IMR-90 (cell line): ENCODE results near the gene RASGRP3. TPM values are rescaled to one million over a fixed set of nuclear protein-coding genes. Genes with fewer than 3 reads are reported as not detected.
A peak's percentile ranks its signal among the peaks of the same experiment; 100 is the strongest.

ENCODE experiments used
- ATAC-seq: fragments of 200-7000 bp; cut with Tn5 transposase; 2 replicates; pipeline ENCODE4 v1.9.1; 2020; ENCODE audit warnings: low read depth, mild to moderate bottlenecking, moderate library complexity
- BruUV-seq: library from RNA; stranded (reverse); fragments of 400-500 nt; replicated peaks from 2 replicates; lab custom pipeline; 2021; lab: Mats Ljungman, UMichigan
- CTCF ChIA-PET: fragments of 300-600 bp; formaldehyde crosslinking; extraction: SDS; loops from one replicate; lab custom pipeline; 2021; ENCODE audit warnings: antibody characterized with exemption; lab: Yijun Ruan, JAX
- POLR2A ChIA-PET: fragments of 300-600 bp; sonication (Branson Sonifier 250); formaldehyde crosslinking; loops from one replicate; lab custom pipeline; 2022; ENCODE audit warnings: antibody characterized with exemption; ENCODE audit not compliant: unreplicated experiment; lab: Charles Lee
- DNase-seq: peaks from one replicate; pipeline ENCODE4 v3.0.0; 2013
- H2AFZ ChIP-seq: replicated peaks from 2 replicates; pipeline ENCODE3; 2013; ENCODE audit warnings: low read length, mild to moderate bottlenecking; ENCODE audit not compliant: poor library complexity
- H2AK5ac ChIP-seq: 2 replicates; pipeline ENCODE4 v1.6.1; 2013; ENCODE audit warnings: low read depth, low read length, inconsistent platforms
- H2AK9ac ChIP-seq: replicated peaks from 2 replicates; pipeline ENCODE3; 2013; ENCODE audit warnings: mild to moderate bottlenecking, low read depth, low read length, moderate library complexity; ENCODE audit not compliant: poor library complexity
- H2BK120ac ChIP-seq: 2 replicates; pipeline ENCODE4 v1.6.1; 2013; ENCODE audit warnings: low read depth, low read length, inconsistent platforms
- H2BK15ac ChIP-seq: 3 replicates; pipeline ENCODE4 v1.6.1; 2013; ENCODE audit warnings: low read depth, low read length, inconsistent platforms
- H2BK20ac ChIP-seq: 2 replicates; pipeline ENCODE4 v1.6.1; 2013; ENCODE audit warnings: low read depth, mild to moderate bottlenecking, inconsistent platforms, low read length, moderate library complexity
- H2BK5ac ChIP-seq: 2 replicates; pipeline ENCODE4 v1.6.1; 2013; ENCODE audit warnings: mild to moderate bottlenecking, low read depth, low read length, inconsistent platforms; ENCODE audit not compliant: poor library complexity, severe bottlenecking
- H3K14ac ChIP-seq: replicated peaks from 2 replicates; pipeline ENCODE4 v1.6.1; 2013; ENCODE audit warnings: low read depth, low read length, inconsistent platforms
- H3K18ac ChIP-seq: 2 replicates; pipeline ENCODE4 v1.6.1; 2013; ENCODE audit warnings: low read depth, low read length, control low read depth
- H3K23ac ChIP-seq: 2 replicates; pipeline ENCODE4 v1.6.1; 2013; ENCODE audit warnings: low read depth, low read length, inconsistent platforms
- H3K27ac ChIP-seq: 2 replicates; pipeline ENCODE4 v1.5.1; 2013; ENCODE audit warnings: mild to moderate bottlenecking, control low read depth, low read length; ENCODE audit not compliant: insufficient read depth
- H3K27me3 ChIP-seq: 2 replicates; pipeline ENCODE4 v1.6.1; 2013; ENCODE audit warnings: low read length; ENCODE audit not compliant: control insufficient read depth, insufficient read depth
- H3K36me3 ChIP-seq: 2 replicates; pipeline ENCODE4 v1.6.1; 2013; ENCODE audit warnings: low read length, mixed read lengths; ENCODE audit not compliant: control insufficient read depth, insufficient read depth
- H3K4ac ChIP-seq: 2 replicates; pipeline ENCODE4 v1.6.1; 2013; ENCODE audit warnings: low read depth, low read length, inconsistent platforms
- H3K4me1 ChIP-seq: 2 replicates; pipeline ENCODE4 v1.6.1; 2013; ENCODE audit warnings: low read length, mixed read lengths; ENCODE audit not compliant: control insufficient read depth, insufficient read depth
- H3K4me2 ChIP-seq: 2 replicates; pipeline ENCODE4 v1.6.1; 2013; ENCODE audit warnings: low read depth, mild to moderate bottlenecking, control low read depth, low read length, moderate library complexity
- H3K4me3 ChIP-seq: 2 replicates; pipeline ENCODE4 v1.5.1; 2013; ENCODE audit warnings: low read depth, mild to moderate bottlenecking, control low read depth, low read length, moderate library complexity; ENCODE audit not compliant: insufficient read depth
- H3K56ac ChIP-seq: 2 replicates; pipeline ENCODE4 v1.6.1; 2013; ENCODE audit warnings: low read length, inconsistent platforms; ENCODE audit not compliant: insufficient read depth; ENCODE audit errors: extremely low read depth
- H3K79me1 ChIP-seq, 2 experiments: 2 replicates each; pipeline ENCODE4 v1.6.1; 2013; ENCODE audit warnings: low read length in 2 of 2, inconsistent platforms in 1 of 2, low read depth in 1 of 2
- H3K9ac ChIP-seq: 2 replicates; pipeline ENCODE4 v1.6.1; 2013; ENCODE audit warnings: low read depth, low read length, control low read depth
- H3K9me1 ChIP-seq: 2 replicates; pipeline ENCODE4 v1.6.1; 2013; ENCODE audit warnings: low read length, inconsistent platforms; ENCODE audit not compliant: insufficient read depth
- H3K9me3 ChIP-seq: 2 replicates; pipeline ENCODE4 v1.6.1; 2013; ENCODE audit warnings: low read length; ENCODE audit not compliant: control insufficient read depth, insufficient read depth
- H4K20me1 ChIP-seq: 2 replicates; pipeline ENCODE4 v1.6.1; 2013; ENCODE audit warnings: low read length, inconsistent platforms; ENCODE audit not compliant: insufficient read depth
- H4K5ac ChIP-seq: 2 replicates; pipeline ENCODE4 v1.6.1; 2013; ENCODE audit warnings: mild to moderate bottlenecking, low read depth, low read length, control low read depth
- H4K8ac ChIP-seq, 2 experiments: 2 replicates each; pipeline ENCODE4 v1.6.1; 2013; ENCODE audit warnings: low read depth in 2 of 2, low read length in 2 of 2, control low read depth in 1 of 2, inconsistent platforms in 1 of 2
- H4K91ac ChIP-seq: 2 replicates; pipeline ENCODE4 v1.6.1; 2013; ENCODE audit warnings: low read depth, low read length, inconsistent platforms; ENCODE audit not compliant: insufficient read depth
- BHLHE40 ChIP-seq: fragments of 150-350 bp; IDR thresholded peaks from 2 replicates; pipeline ENCODE4 v1.6.1; 2016; ENCODE audit warnings: mild to moderate bottlenecking, low read depth, low read length
- CHD1 ChIP-seq: IDR thresholded peaks from 2 replicates; pipeline ENCODE4 v1.6.1; 2012; ENCODE audit warnings: low read depth, low read length, improper control_type of control experiment
- FOS ChIP-seq: fragments of 150-350 bp; IDR thresholded peaks from 2 replicates; pipeline ENCODE4 v1.6.1; 2016; ENCODE audit warnings: low read depth, low read length
- MAFK ChIP-seq: IDR thresholded peaks from 2 replicates; pipeline ENCODE4 v1.6.1; 2012; ENCODE audit warnings: low read depth, low read length, improper control_type of control experiment
- MAZ ChIP-seq: IDR thresholded peaks from 2 replicates; pipeline ENCODE4 v1.6.1; 2012; ENCODE audit warnings: low read depth, mild to moderate bottlenecking, low read length, improper control_type of control experiment, moderate library complexity, borderline replicate concordance
- NFE2L2 ChIP-seq: fragments of 150-350 bp; IDR thresholded peaks from 2 replicates; pipeline ENCODE4 v1.6.1; 2016; ENCODE audit warnings: low read depth, mild to moderate bottlenecking, low read length
- POLR2A ChIP-seq: IDR thresholded peaks from 2 replicates; pipeline ENCODE4 v1.6.1; 2012; ENCODE audit warnings: mild to moderate bottlenecking, low read depth, low read length
- RCOR1 ChIP-seq: IDR thresholded peaks from 2 replicates; pipeline ENCODE4 v1.6.1; 2012; ENCODE audit warnings: mild to moderate bottlenecking, low read length, improper control_type of control experiment; ENCODE audit not compliant: insufficient replicate concordance
- RFX5 ChIP-seq: IDR thresholded peaks from 2 replicates; pipeline ENCODE4 v1.8.0; 2012; ENCODE audit warnings: low read depth, mild to moderate bottlenecking, low read length, moderate library complexity
- SMC3 ChIP-seq: fragments of 150-350 bp; IDR thresholded peaks from 2 replicates; pipeline ENCODE4 v1.6.1; 2016; ENCODE audit warnings: low read depth, mild to moderate bottlenecking, antibody characterized with exemption, low read length, moderate library complexity
- WGBS, 2 experiments: methylation state at CpG; one replicate each; pipeline versions ENCODE4 v1.1.5 to v1.1.7; 2013; ENCODE audit warnings: missing lambda C conversion rate in 2 of 2; ENCODE audit not compliant: insufficient read length in 1 of 2; ENCODE audit errors: extremely low coverage in 2 of 2; 5-methylcytosine and 5-hydroxymethylcytosine counted together
- dilution Hi-C: fragments of 300-500 bp; cut with HindIII; formaldehyde crosslinking; loops from one replicate; pipeline ENCODE4 v1.14.3; 2018; ENCODE audit warnings: low sequenced_read_pairs; ENCODE audit not compliant: unreplicated experiment
- in situ Hi-C: fragments of 300-500 bp; cut with MboI; formaldehyde crosslinking; loops from 3 replicates; pipeline ENCODE4 v1.14.3; 2019; ENCODE audit warnings: low sequenced_read_pairs, inconsistent platforms, mixed read lengths
- intact Hi-C: fragments of 100-400 bp; cut with micrococcal nuclease; formaldehyde crosslinking; loops from 2 replicates; pipeline ENCODE4 v1.10.0; 2022
- polyA plus RNA-seq, 3 experiments: library from polyadenylated mRNA; depleted of rRNA; stranded (reverse); fragments of >200 nt; gene quantifications; 2 replicates each; pipeline ENCODE4 v1.2.3, GENCODE V29; 2012; ENCODE audit warnings: low replicate concordance in 1 of 3
- total RNA-seq: library from RNA; depleted of rRNA; stranded (reverse); fragments of >200 nt; gene quantifications from 2 replicates; pipeline ENCODE4 v1.2.3, GENCODE V29; 2012
- TF ChIP-seq, protein P1 (sequence below): fragments of 150-350 bp; IDR thresholded peaks from 2 replicates; pipeline ENCODE4 v1.6.1; 2017; ENCODE audit warnings: mild to moderate bottlenecking, antibody characterized with exemption, low read length, low read depth
- TF ChIP-seq, protein P2 (sequence below): conservative IDR thresholded peaks from 2 replicates; pipeline ENCODE4 v1.5.1; 2012; ENCODE audit warnings: mild to moderate bottlenecking, low read depth, low read length, improper control_type of control experiment

Gene RASGRP3
- total and polyA plus RNA-seq, 2 of the 4 experiments (the other 2 are of a cell fraction), result 1.7 to 3.0 TPM

DNA sequence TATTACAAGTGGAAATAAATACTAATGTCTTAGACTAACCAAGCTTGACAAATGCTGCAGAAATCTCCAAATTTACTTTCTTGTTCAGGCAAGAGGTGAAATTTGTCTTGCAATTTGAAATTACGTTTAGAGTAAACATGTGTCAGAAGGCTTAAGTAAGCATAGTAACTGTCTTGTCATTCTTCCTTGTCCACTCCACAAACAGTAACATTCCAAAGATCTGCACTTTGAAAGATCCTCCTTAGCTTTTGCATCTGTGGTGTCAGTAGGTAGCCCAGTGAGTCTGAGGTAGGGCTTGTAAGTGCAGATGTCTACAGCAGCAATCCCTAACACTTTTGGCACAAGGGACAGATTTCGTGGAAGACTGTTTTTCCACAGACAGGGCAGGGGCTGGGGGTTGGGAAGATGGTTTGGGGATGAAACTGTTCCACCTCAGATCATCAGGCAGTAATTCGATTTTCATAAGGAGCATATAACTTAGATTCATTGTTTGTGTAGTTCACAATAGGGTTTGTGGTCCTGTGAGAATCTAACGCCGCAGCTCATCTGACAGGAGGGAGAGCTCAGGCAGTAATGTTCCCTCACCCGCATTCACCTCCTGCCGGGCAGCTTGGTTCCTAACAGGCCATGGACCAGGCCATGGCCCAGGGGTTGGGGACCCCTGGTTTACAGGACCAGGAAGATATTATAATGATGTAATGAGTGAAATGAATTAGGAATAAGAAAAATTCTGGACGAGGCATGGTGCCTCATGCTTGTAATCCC lies 18.6 kb downstream of the RASGRP3 start (continued):
- TF ChIP-seq, protein P1, sequence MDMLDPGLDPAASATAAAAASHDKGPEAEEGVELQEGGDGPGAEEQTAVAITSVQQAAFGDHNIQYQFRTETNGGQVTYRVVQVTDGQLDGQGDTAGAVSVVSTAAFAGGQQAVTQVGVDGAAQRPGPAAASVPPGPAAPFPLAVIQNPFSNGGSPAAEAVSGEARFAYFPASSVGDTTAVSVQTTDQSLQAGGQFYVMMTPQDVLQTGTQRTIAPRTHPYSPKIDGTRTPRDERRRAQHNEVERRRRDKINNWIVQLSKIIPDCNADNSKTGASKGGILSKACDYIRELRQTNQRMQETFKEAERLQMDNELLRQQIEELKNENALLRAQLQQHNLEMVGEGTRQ, result no peak
- TF ChIP-seq MAFK, result no peak

DNA sequence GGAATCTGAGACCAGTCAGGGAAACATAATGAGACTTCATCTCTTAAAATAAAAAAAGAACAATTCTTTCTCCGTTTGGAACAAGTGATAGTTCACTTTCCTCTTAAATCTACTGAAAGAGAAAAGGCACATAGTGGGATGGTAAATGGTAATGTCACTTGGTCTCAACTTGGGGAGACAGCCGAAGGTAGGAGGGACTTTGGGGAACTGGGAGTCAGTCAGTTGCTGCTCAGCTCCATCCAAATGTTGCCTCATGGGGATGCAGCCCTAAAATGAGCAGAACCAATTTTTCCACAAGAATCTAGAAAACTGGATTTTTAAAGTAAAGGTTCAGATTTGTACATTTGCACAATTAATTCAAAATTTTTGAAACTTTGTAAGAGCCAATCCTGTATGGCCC lies 19.2 kb downstream of the RASGRP3 start:
- H2AK9ac ChIP-seq, result no peak overlapping the region
- no peaks in the 10 kb centered on the region for H3K9me3 ChIP-seq
- H3K9ac ChIP-seq, result no peak overlapping the region
- no peaks in the 10 kb centered on the region for H3K27me3 ChIP-seq
- no CpG with 5 or more reads among the region's 2 CpGs for WGBS, 2 experiments
- H3K79me1 ChIP-seq, result no peaks in the 10 kb centered on the region
- ATAC-seq (no peak), DNase-seq (no peak)
- in situ Hi-C loops, result no loop called here
- no peak overlapping the region for H2BK5ac ChIP-seq
- peaks cover 10% of the 10 kb centered on the region for H3K4me1 ChIP-seq
- no peak overlapping the region for H3K27ac ChIP-seq
- H3K4me2 ChIP-seq, result no peak overlapping the region
- no peak overlapping the region for H4K5ac ChIP-seq
- no peaks in the 10 kb centered on the region for H3K9me1 ChIP-seq
- H2AFZ ChIP-seq, result no peak overlapping the region
- POLR2A ChIA-PET, result no interaction called here
- peak overlapping the region; percentile 49; the same call in 1 of the 2 replicates for H4K91ac ChIP-seq
- no peaks in the 10 kb centered on the region for H4K20me1 ChIP-seq
- H3K23ac ChIP-seq, result no peak overlapping the region
- peak overlapping the region; percentile 69; the same call in 1 of the 3 replicates for H2BK15ac ChIP-seq
- peak overlapping the region in 1 of 2 experiments; percentile 6; a peak in 1 of 4 replicates for H4K8ac ChIP-seq
- CTCF ChIA-PET, result no interaction called here
- 0 out of 2 replicates have a peak overlapping the region, but pooled peaks have one; percentile 37 for H3K18ac ChIP-seq
- H2BK20ac ChIP-seq, result peak overlapping the region; percentile 77; the same call in 1 of the 2 replicates
- H2AK5ac ChIP-seq, result 0 out of 2 replicates have a peak overlapping the region, but pooled peaks have one; percentile 36
- H2BK120ac ChIP-seq, result peak overlapping the region; percentile 24
- BruUV-seq, result no TSS peak
- H3K4ac ChIP-seq, result peak overlapping the region; percentile 71
- H3K56ac ChIP-seq, result no peak overlapping the region
- dilution Hi-C loops, result no loop called here
- intact Hi-C loops, result no loop called here
- H3K4me3 ChIP-seq, result no peak overlapping the region
- H3K14ac ChIP-seq, result peak overlapping the region; percentile 46; the same call in 1 of the 2 replicates
- H3K36me3 ChIP-seq, result no peaks in the 10 kb centered on the region
- TF ChIP-seq BHLHE40, result no peak
- TF ChIP-seq NFE2L2, result no peak
- TF ChIP-seq, protein P2, sequence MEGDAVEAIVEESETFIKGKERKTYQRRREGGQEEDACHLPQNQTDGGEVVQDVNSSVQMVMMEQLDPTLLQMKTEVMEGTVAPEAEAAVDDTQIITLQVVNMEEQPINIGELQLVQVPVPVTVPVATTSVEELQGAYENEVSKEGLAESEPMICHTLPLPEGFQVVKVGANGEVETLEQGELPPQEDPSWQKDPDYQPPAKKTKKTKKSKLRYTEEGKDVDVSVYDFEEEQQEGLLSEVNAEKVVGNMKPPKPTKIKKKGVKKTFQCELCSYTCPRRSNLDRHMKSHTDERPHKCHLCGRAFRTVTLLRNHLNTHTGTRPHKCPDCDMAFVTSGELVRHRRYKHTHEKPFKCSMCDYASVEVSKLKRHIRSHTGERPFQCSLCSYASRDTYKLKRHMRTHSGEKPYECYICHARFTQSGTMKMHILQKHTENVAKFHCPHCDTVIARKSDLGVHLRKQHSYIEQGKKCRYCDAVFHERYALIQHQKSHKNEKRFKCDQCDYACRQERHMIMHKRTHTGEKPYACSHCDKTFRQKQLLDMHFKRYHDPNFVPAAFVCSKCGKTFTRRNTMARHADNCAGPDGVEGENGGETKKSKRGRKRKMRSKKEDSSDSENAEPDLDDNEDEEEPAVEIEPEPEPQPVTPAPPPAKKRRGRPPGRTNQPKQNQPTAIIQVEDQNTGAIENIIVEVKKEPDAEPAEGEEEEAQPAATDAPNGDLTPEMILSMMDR, result no peak
- TF ChIP-seq MAFK, result no peak
- no peak for TF ChIP-seq CHD1
- no peak for TF ChIP-seq RFX5
- no peak for TF ChIP-seq MAZ
- no peak for TF ChIP-seq SMC3
- TF ChIP-seq POLR2A, result no peak
- no peak for TF ChIP-seq FOS
- TF ChIP-seq RCOR1, result no peak
- TF ChIP-seq, protein P1, result no peak
